GM18951 (cell line): ENCODE data around the gene GNAQ.

Experiments used
- POLR2A ChIP-seq: IDR thresholded peaks from 4 replicates; pipeline ENCODE4 v1.6.1; 2011; ENCODE audit warnings: mild to moderate bottlenecking; ENCODE audit not compliant: insufficient read length, insufficient read depth; ENCODE audit errors: extremely low read depth
- in situ Hi-C: fragments of 300-500 bp; cut with MboI; formaldehyde crosslinking; loops from one replicate; pipeline ENCODE4 v1.12.0; 2022; ENCODE audit warnings: low sequenced_read_pairs, mixed read lengths, inconsistent platforms; ENCODE audit not compliant: unreplicated experiment

GNAQ gene

DNA sequence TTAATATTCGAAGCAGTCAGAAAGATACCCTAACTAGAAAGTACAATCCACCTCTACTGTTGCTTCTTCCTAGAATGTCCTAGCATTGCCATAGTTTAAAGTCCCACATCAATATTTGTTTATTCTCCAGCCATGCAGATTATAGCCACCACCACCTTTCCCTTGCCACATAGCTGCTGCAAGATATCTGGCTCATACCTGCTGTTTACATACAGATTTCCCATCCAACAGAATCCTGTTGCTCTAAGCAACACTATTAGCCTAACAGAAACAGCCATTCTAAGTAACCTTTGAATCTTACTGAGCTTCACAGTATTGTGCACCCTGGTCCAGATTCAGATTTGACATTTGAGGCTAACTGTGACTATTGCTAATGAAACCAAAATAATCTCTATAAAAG is 45.6 kb downstream of the GNAQ start:
- TF ChIP-seq POLR2A = no peak
- in situ Hi-C loops = no loop called here

DNA sequence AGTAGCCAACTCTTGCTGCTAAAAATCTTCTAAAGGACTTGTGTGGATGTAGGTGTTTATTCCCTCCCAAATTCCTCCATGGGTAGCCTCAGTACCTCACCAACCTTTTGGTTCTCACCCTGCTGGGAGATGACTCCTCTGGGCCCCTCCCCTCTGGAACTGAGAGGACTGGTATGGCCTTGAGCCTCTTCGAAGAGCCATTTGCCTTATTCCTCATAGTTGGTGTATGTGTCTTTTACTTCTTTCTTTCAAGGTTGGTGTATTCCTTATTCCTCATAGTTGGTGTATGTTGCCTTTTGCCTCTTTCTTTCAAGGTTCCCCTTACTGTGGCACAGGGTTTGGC is 48.3 kb downstream of the GNAQ start:
- TF ChIP-seq POLR2A = no peak
- in situ Hi-C loops = no loop called here

DNA sequence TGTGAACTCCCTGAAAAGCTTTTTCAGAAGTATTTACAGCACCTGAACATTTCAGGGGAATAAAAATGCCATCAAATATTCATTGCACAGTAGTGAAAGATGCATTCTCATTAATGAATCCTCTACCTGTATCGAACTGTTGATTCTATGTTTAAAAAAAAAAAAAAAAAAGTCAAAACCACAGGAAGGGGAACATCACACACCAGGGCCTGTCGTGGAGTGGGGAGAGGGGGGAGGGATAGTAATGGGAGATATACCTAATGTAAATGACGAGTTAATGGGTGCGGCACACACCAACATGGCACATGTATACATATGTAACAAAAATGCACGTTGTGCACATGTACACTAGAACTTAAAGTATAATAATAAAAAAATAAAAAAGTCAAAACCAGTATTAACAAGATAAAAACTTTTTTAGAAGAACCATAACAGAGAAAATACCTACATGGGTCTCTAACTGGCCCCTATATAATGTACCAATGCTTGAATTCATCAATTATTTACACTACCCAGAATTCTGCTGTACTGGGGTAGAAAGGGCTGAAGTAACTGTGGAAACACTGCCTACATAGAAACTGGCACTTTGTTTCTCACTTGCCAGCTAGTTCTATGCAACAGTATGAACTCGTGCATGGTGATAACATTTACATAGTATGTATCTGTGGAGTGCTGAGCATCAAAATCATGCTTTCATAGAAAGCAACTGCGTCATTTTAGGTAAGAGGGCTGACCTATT is 48.9 kb downstream of the GNAQ start:
- in situ Hi-C loops = no loop called here

DNA sequence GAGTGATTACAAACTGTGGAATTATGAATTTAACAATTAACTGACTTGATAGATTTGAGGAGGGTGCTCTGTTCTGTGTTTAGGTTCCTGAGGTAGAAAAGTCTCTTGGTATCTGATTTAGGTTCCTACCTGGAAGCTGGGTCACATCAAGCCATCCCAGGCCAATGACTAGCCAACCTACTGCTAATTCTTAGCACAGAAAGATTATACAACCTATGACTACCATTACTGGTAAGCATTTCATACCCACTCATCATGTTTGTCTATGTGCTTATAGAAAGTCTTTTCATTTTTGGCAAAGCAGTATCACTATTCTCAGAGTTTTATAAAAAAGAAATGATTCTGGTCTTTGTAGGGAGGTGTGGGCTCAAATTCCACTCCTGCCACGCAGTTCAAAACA is 49.7 kb downstream of the GNAQ start:
- TF ChIP-seq POLR2A = no peak
- in situ Hi-C loops = no loop called here

More for the DNA sequence above, 48.9 kb downstream of the GNAQ start:
- TF ChIP-seq POLR2A = no peak

DNA sequence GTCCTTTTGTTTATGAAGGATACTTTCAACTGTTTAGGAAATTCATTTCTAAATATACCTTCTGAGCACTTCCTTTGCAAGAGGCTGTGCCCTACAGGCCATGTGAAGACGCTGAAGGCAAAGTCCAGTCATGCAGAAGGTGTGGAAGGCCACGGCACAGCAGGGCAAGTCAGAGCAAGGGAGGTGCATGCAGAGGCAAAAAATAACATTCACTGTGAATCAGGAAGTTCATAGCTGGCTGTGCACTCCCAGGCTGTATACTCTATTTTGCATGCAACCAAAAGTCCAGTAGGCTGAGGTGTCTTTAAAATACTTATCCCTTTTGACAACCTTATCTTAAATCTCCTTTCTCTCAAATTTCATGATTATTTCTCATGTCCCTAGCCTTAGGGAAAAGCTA is 50.3 kb downstream of the GNAQ start:
- in situ Hi-C loops = no loop called here

DNA sequence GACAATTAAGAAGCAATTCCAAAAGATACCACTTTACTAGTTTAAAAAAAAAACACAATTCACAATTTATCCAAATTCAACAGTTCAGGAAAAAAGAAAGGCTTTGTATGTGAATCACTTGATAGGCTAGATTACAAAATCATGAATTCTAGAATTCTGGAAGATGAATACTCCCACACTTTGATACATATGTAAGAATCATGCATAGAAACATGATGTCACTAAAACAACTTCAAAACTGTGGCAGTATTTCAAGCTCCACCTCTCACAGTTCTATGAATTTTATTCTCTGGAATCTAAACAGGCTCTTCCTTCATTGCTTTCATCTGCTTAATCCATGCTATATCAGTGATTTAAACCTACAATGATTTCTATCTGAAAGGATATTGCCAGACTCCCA is 51.0 kb downstream of the GNAQ start:
- TF ChIP-seq POLR2A = no peak
- in situ Hi-C loops = no loop called here

More for the DNA sequence above, 50.3 kb downstream of the GNAQ start:
- TF ChIP-seq POLR2A = no peak

DNA sequence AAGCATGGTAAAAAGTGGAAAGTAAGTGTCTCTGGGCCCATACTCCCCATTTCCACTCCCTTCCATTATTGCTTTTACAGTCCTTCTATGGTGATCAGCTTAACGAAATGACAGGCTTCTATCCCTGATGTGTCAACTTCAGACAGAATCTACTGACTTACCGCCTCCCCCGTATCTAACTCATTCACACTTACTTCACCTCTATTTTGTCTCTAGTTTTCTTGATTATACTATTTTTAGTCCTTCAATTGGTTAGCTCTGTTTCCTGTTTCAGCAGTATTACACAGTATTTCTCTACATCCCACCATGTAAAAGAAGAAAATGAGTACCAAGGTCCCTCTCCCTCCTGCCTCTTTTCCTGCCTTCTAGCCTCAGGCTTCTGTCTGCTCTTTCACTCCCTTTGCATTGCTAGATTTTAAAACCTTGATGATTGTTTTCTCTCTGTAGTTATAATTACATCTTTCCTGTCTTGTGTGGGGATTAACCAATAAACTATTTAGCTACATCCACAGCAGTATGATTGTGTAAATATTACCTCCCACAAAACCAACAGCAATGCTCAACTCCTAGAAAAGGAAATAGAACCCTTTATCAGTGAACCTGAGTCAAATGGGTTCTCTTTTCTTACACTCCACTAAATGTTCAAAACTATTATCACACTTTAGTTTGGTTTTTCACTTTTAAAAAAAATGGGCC is 53.4 kb downstream of the GNAQ start:
- in situ Hi-C loops = no loop called here
- TF ChIP-seq POLR2A = no peak

DNA sequence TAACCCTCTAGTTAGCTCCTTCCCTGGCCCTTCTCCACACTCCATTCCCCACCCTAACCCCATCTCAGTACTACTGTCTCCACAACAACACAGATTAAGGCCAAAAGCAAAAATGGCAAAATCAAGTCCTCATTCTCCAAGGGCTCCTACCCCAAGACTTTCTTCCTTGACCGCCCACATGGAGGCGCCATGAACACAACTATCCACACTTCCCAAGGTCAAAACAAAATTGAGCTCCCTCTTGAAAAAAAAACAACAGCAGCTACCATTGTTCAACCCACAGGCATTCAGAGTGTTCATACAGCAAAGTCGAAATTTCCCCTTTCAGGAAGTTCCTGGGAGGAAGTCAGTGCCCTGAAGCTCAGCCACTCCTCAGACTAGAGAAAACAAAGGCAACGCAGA is 54.4 kb downstream of the GNAQ start:
- in situ Hi-C loops = no loop called here

DNA sequence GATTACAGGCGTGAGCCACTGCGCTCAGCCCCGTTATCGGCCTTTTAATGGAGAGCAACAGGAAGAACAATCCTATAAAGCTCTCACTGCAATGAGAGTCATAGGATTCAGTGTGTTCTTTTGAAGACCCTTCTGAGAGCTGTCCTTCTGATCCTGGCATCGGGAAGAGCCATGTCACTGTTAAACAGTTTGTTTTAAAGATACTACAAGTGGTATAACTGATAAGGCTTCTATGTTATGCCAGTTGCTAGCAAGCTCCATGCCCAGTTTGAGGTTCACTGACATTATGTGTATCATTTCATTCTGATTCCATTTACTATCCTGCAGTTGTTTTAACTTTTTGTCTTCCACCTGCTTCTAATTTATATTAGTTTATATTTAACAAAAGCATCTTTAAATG is 55.8 kb downstream of the GNAQ start:
- in situ Hi-C loops = no loop called here
- TF ChIP-seq POLR2A = no peak

More for the DNA sequence above, 54.4 kb downstream of the GNAQ start:
- no peak for TF ChIP-seq POLR2A

DNA sequence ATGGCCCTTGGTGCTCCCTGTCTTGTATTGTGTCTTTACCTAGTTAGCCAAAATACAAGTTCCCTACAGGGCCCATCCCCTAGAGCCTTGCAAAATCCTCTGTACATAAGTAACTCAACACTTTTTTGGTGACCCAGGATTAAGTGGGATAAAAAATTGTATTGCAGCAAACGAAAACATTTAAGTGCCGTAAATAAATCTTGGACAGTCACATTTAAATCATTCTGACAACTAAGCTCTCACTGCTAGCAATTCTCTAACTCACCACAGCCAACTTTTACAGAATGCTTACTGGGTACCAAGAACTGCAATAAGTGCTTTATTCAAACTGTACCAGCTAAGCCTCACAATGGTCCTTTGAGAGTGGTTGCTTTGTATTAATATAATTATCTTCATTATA is 56.6 kb downstream of the GNAQ start:
- TF ChIP-seq POLR2A = no peak
- in situ Hi-C loops = no loop called here

DNA sequence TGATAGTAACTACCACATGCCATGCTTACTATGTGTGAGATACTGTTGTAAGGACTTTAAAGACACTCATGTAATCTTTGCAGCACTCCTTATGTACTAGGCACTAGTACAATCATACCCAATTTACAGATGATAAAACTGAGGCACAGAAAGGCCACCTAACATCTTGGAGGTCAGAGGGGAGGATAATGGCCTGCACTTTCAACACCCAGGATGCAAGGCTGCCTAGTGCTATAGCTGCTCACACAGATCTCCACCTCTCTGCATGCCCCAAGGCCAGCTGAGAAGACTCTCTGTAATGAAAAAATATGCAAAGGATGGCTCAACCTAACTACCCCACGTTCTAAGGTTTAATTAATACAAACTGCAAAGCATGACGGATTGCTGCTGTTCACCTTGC is 57.2 kb downstream of the GNAQ start:
- TF ChIP-seq POLR2A = no peak
- in situ Hi-C loops = no loop called here

DNA sequence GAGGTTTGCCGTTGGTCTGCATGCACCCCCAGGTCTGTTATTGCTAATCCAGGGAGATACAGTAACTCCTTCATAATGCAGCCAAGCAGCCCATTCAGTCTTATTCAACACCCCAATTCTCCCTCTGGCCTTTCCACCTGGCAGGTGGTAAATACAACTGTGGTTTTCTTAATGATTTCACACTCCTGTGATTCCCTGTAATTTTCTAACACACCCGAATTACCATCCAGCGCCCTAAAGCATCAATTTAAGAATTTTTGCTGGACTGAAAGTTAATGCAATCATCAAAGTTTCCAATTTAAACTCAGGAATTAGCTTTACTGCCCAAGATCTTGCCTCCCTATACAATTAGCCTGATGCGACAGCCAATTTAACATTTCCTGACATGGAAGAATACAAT is 62.5 kb downstream of the GNAQ start:
- in situ Hi-C loops = no loop called here

DNA sequence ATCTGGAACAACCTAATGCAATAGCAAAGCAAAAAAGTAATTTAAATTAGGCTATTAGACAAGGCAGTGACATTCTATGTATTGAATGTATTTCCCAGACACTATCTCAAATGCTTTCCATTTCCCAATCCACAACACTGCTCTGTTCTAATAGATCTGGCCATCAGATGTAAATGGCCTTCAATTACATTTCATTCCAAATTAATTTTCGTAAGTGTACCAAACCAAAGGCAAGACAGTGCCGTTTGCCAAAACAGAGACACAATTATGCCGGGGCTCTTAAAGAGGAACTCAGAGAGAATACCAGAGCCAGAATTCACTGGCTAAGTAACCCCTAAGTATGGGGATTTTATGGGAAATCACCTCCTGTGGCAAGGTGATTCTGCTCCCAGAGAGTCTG is 63.1 kb downstream of the GNAQ start:
- no peak for TF ChIP-seq POLR2A
- in situ Hi-C loops = no loop called here

More for the DNA sequence above, 62.5 kb downstream of the GNAQ start:
- TF ChIP-seq POLR2A = no peak

DNA sequence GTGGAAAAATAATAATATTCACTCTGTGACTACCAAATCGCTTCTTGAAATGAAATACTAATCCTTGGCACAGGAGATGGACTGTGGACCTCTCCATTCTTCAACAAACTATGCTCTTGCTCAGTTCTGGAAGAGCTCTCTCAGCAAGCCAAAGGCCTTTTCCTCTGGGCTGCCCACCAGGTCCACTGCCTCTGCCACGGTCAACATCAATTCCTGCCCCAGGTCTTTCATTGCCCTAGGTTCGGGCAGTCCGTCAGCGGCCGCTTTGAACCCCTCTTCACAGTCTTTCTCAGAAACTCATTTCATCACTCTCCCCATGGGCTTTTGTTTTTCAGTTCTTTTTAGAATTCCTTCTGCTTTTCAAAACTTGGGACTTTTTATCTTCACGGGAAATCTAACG is 64.9 kb downstream of the GNAQ start:
- in situ Hi-C loops = no loop called here
- TF ChIP-seq POLR2A = no peak
